H1 (cell line): ENCODE measurements around the gene IZUMO4. TPM values are rescaled to one million over a fixed set of nuclear protein-coding genes. Genes with fewer than 3 reads are reported as not detected.

ENCODE experiments used
- SAP30 ChIP-seq: fragments of 300-600 bp; sonication (generic); IDR thresholded peaks from 2 replicates; pipeline ENCODE4 v1.7.1; 2012; ENCODE audit warnings: low read length, moderate library complexity, mild to moderate bottlenecking, inconsistent platforms; ENCODE audit not compliant: insufficient read depth, insufficient replicate concordance
- polyA plus RNA-seq, 7 experiments: library from polyadenylated mRNA; depleted of rRNA in 3 of 7; stranded (reverse) in 5 of 7; unstranded in 2 of 7; fragments of >200 nt in 5 of 7; fragments of 200-250 nt in 2 of 7; gene quantifications; 1 replicate in 5 of 7; 2 replicates in 1 of 7; 4 replicates in 1 of 7; pipeline versions ENCODE4 v1.2.1 to v1.2.3, GENCODE V29; 2011 to 2013; ENCODE audit warnings: missing spikeins in 2 of 7, mixed read lengths in 2 of 7
- total RNA-seq: library from RNA; stranded (reverse); fragmentation: NEBNext Ultra II Directional; extraction: Animal tissue kit (Norgen Biotek cat#: 25700); gene quantifications from 2 replicates; pipeline ENCODE4 v1.2.1, GENCODE V29; 2021

IZUMO4 gene
- total and polyA plus RNA-seq, 2 of the 8 experiments (the other 6 are each of a cell fraction or from before 2014, with no cell fraction given): 1.8 to 1.9 TPM

GRCh38 chr19:2109046-2109864 lies 12.5 kb downstream of the IZUMO4 start (continued):
- TF ChIP-seq SAP30: no peak
